GM10248 (cell line): Measurements from ENCODE around the gene SKOR2.
"Not testable (repeated sequence)": the region's sequence is repeated elsewhere in the genome, so short reads cannot be mapped to it uniquely, and the experiment has no call there.

Experiments
- CTCF ChIA-PET: fragments of 300-600 bp; sonication (Branson Sonifier 250); formaldehyde crosslinking; extraction: SDS; loops from one replicate; lab custom pipeline; 2021; ENCODE audit warnings: antibody characterized with exemption; lab: Yijun Ruan, JAX
- POLR2A ChIA-PET: fragments of 350-650 bp; sonication (Branson Sonifier 250); formaldehyde crosslinking; extraction: SDS; loops from one replicate; lab custom pipeline; 2020; ENCODE audit warnings: antibody characterized with exemption; lab: Yijun Ruan, JAX
- DNase-seq: peaks from one replicate; pipeline ENCODE4 v3.0.0; 2012; ENCODE audit errors: extremely low spot score
- TF ChIP-seq, protein P1 (sequence below): IDR thresholded peaks from 2 replicates; pipeline ENCODE4 v1.5.1; 2012; ENCODE audit warnings: mild to moderate bottlenecking, low read depth; ENCODE audit errors: extremely low read depth, missing control alignments, control extremely low read depth

Gene SKOR2

DNA sequence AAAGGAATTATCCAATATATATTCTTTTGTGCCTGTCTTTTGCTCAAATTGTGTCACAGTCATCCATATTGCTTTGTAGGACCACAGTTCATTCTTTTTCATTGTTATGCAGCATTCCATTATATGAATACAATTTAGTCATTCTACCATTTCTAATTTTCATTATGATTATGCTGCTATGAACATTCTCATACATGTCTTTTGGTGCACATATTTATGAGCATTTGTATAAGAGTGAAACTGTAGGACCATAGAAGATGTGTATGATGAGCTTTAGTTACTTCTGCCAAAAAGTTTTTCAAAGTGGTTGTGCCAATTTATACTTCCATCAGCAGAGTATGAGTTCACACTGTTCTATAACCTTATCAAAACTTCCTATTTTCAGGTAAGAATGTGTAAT, 83.0 kb downstream of the SKOR2 start:
- CTCF ChIA-PET = interaction anchor here (1.3 to 2.6 kb wide), 3 partner anchors 12 to 67 kb away, joined by 3 to 7 read pairs (median 6); partner anchors contain the start of gene HDHD2
- DNase-seq = no peak
- TF ChIP-seq, protein P1, sequence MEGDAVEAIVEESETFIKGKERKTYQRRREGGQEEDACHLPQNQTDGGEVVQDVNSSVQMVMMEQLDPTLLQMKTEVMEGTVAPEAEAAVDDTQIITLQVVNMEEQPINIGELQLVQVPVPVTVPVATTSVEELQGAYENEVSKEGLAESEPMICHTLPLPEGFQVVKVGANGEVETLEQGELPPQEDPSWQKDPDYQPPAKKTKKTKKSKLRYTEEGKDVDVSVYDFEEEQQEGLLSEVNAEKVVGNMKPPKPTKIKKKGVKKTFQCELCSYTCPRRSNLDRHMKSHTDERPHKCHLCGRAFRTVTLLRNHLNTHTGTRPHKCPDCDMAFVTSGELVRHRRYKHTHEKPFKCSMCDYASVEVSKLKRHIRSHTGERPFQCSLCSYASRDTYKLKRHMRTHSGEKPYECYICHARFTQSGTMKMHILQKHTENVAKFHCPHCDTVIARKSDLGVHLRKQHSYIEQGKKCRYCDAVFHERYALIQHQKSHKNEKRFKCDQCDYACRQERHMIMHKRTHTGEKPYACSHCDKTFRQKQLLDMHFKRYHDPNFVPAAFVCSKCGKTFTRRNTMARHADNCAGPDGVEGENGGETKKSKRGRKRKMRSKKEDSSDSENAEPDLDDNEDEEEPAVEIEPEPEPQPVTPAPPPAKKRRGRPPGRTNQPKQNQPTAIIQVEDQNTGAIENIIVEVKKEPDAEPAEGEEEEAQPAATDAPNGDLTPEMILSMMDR = no peak
- POLR2A ChIA-PET = no interaction called here

DNA sequence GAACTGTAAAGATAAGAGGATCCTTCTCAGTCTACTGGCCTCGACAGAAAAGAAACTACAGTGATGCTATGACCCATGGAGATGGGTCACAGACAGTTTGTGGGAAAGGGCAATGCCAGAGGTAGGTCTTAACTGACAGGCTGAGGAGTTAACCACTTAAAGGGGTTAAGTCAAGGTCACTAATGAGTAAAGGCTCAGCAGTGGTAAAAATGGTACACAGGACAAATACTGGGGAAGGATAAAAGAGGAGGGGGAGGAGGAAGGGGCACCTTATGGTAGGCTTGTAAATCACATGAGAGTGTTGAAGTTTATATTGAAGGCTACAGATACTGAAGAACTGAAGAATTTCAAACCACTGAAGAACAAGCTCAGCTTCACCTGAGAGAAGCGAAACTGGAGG, 85.2 kb downstream of the SKOR2 start:
- DNase-seq = no peak
- TF ChIP-seq, protein P1 = no peak
- ChIA-PET CTCF (interaction anchor here (2.6 kb wide), 1 partner anchor 9 kb away, joined by 7 read pairs; no protein-coding TSS in a partner anchor), POLR2A (no interaction called here)

DNA sequence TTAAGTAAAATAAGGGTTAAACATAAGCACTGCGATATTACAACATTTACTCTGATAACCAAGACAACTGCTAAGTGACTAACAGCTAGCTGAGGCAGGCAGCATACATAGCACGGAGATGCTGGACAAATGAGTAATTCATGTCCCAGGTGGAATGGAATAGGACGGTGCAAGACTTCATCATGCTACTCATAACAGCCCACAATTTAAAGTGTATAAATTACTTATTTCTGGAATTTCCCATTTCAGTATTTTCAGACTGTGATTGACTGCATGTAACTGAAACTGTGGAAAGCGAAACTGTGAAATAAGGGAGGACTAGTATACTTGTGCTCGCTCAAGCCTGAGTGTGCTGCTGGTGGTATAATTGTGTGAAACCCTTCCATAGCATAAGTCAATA, 88.2 kb downstream of the SKOR2 start:
- peak; percentile 29 for DNase-seq
- ChIA-PET CTCF (interaction anchor here (1.0 to 1.1 kb wide), 2 partner anchors 9 to 13 kb away, joined by 4 read pairs; partner anchors contain the start of gene HDHD2), POLR2A (no interaction called here)
- TF ChIP-seq, protein P1 = no peak

DNA sequence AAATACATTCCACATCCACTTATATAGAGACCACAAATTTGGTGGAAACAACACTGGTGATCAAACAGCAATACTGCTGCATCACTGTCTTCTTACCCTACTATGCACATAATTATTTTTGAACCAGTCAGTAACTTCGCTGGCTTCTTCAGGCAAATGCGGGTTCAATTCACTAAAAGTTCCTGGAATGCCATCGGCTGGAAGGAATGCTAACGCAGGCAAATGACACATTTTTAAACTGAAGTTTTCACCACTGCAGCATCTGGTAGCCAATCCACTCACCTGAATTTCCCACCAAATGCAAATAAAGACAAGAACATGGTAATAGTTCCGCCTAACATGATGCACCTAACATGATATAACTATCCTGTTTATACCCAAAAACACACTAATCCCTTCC, 91.2 kb downstream of the SKOR2 start:
- CTCF ChIA-PET = interaction anchor here (1.1 to 1.6 kb wide), 2 partner anchors 11 to 47 kb away, joined by 3 to 4 read pairs; no protein-coding TSS in a partner anchor
- no peak for DNase-seq
- POLR2A ChIA-PET = interaction anchor here (1.5 kb wide), 1 partner anchor 10 kb away, joined by 3 read pairs; the partner anchor contains the start of gene HDHD2
- TF ChIP-seq, protein P1 = no peak

DNA sequence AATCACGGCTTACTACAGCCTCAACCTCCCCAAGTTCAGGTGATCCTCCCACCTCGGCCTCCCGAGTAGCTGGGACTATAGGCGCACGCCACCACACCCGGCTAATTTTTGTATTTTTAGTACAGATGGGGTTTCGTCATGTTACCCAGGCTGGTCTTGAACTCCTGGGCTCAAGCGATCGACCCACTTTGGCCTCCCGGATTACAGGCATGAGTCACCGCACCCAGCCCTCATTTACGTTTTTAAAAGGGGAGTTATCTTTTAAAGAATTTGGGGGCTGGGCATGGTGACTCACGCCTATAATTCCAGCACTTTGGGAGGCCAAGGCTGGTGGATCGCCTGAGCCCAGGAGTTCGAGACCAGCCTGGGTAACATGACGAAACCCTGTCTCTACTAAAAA, 93.1 kb downstream of the SKOR2 start:
- DNase-seq, POLR2A ChIA-PET: not testable (repeated sequence)
- CTCF ChIA-PET = interaction anchor here (1.9 kb wide), 1 partner anchor 47 kb away, joined by 5 read pairs; no protein-coding TSS in a partner anchor
